Upper lobe of left lung (tissue), 4 donors: ENCODE data around the gene NOL4L.

Source experiments
- CTCF ChIP-seq, 6 experiments: fragments of 450-650 bp in 4 of 6; fragments of 200-600 bp in 2 of 6; sonication (generic) in 2 of 6; IDR thresholded peaks; one replicate each; pipeline ENCODE4 v1.5.1; 2016 to 2019; ENCODE audit warnings: antibody characterized with exemption in 6 of 6
- EP300 ChIP-seq, 4 donors: sonication (generic); formaldehyde crosslinking; IDR thresholded peaks; one replicate each; pipeline ENCODE4 v1.5.1; 2017; ENCODE audit warnings: antibody characterized with exemption in 4 of 4, control low read depth in 2 of 4
- POLR2A ChIP-seq, 4 donors: fragments of 450-650 bp; IDR thresholded peaks; one replicate each; pipeline ENCODE4 v1.5.1; 2016 to 2017; ENCODE audit warnings: antibody characterized with exemption in 4 of 4, mild to moderate bottlenecking in 2 of 4

- TF ChIP-seq CTCF (IDR thresholded peaks at IDR 0.05), result no peak
- no peak for TF ChIP-seq EP300 (IDR thresholded peaks at IDR 0.05)
- no peak for TF ChIP-seq POLR2A (IDR thresholded peaks at IDR 0.05)
Observed at GRCh38 chr20:32457479-32457986, 127.6 kb downstream of the NOL4L start.
